Measurements from ENCODE around the gene MSH3. TPM values are rescaled to one million over a fixed set of nuclear protein-coding genes. Genes with fewer than 3 reads are reported as not detected.

MSH3 gene
- polyA plus RNA-seq, 1 of the 3 experiments (the other 2 are of a cell fraction): 3.5 TPM

- WGBS (ENCODE audit: low lambda C conversion rate): 94% methylated on average over 2 of the region's 2 CpGs
- H3F3A ChIP-seq (replicated peaks; ENCODE audit: insufficient read depth): peaks cover 7% of the 10 kb centered on the region
- no peak overlapping the region for H3K27ac ChIP-seq (ENCODE audit: low read depth in 2 of 2, low read length in 1 of 2)
- no peak overlapping the region for H3K4me3 ChIP-seq (ENCODE audit: low read depth in 2 of 2, low read length in 1 of 2)
- H3K36me3 ChIP-seq (replicated peaks in 1 of 2; ENCODE audit: control insufficient read depth in 1 of 2, insufficient read depth in 2 of 2, low read length in 1 of 2): peaks cover 5 to 41% of the 10 kb centered on the region in 2 experiments
- H4K20me1 ChIP-seq (ENCODE audit: insufficient read depth): no peaks in the 10 kb centered on the region
- H3K79me2 ChIP-seq (ENCODE audit: insufficient read depth): no peaks in the 10 kb centered on the region
- no peaks in the 10 kb centered on the region for H3K27me3 ChIP-seq (ENCODE audit: insufficient read depth)
- H3K9me3 ChIP-seq: no peaks in the 10 kb centered on the region
- H3K9ac ChIP-seq: no peak overlapping the region
- CTCF ChIA-PET: no interaction called here
- POLR2A ChIA-PET: no interaction called here
- TF ChIP-seq ELF1 (IDR thresholded peaks at IDR 0.05) (no peak), PBX3 (IDR thresholded peaks at IDR 0.05) (no peak), USF2 (IDR thresholded peaks at IDR 0.05; ENCODE audit: borderline replicate concordance, low read depth, low read length) (no peak), FOXJ3 (CRISPR knock-in tag; IDR thresholded peaks at IDR 0.05) (no peak), RAD21 (IDR thresholded peaks at IDR 0.05; ENCODE audit: low read length) (no peak), RCOR1 (IDR thresholded peaks at IDR 0.05; ENCODE audit: low read length) (no peak), USF1 (IDR thresholded peaks at IDR 0.05; ENCODE audit: borderline replicate concordance, low read depth) (no peak), TAF1 (IDR thresholded peaks at IDR 0.05; ENCODE audit: borderline replicate concordance, low read depth, low read length) (no peak), POLR2AphosphoS5 (IDR thresholded peaks at IDR 0.05; ENCODE audit: low read depth, low read length) (no peak), FOSL2 (IDR thresholded peaks at IDR 0.05; ENCODE audit: borderline replicate concordance, low read depth) (no peak), ZBTB33 (IDR thresholded peaks at IDR 0.05; ENCODE audit: borderline replicate concordance, low read depth) (no peak), SMC3 (IDR thresholded peaks at IDR 0.05; ENCODE audit: low read depth, low read length) (no peak), RFX5 (IDR thresholded peaks at IDR 0.05; ENCODE audit: low read length) (no peak), SIN3A (IDR thresholded peaks at IDR 0.05; ENCODE audit: borderline replicate concordance, low read depth, low read length) (no peak), EZH2phosphoT487 (IDR thresholded peaks at IDR 0.05; ENCODE audit: borderline replicate concordance, low read depth) (no peak), RXRA (IDR thresholded peaks at IDR 0.05; ENCODE audit: borderline replicate concordance, low read depth) (no peak), JUND (IDR thresholded peaks at IDR 0.05) (no peak), CHD2 (IDR thresholded peaks at IDR 0.05; ENCODE audit: low read length, partially characterized antibody) (no peak)
- no peak for DNase-seq
- H3K4me2 ChIP-seq: no peak overlapping the region
- H3K4me1 ChIP-seq (ENCODE audit: control insufficient read depth in 1 of 2, insufficient read depth in 2 of 2, low read depth in 1 of 2, low read length in 1 of 2): no peaks in the 10 kb centered on the region
- H3K9me2 ChIP-seq: no peaks in the 10 kb centered on the region; the same call in none of the 2 replicates
- no peak overlapping the region for H2AFZ ChIP-seq (ENCODE audit: low read depth)
These were observed 199.0 kb downstream of the MSH3 start for GRCh38 chr5:80853413-80853812.
